Stimulated activated CD4-positive, alpha-beta T cell treated with anti-CD3 and anti-CD28 coated beads, TNF-alpha, amount 100 ng/mL, for 24 hours (primary cell): Measurements from ENCODE around the gene OBP2A.

Experiments used
- DNase-seq, 3 experiments: peaks; one replicate each; pipeline ENCODE4 v3.0.0-alpha.2; 2020; ENCODE audit warnings: low read depth in 3 of 3

The OBP2A gene

GRCh38 chr9:135596211-135596610 lies 50.3 kb downstream of the OBP2A start:
- DNase-seq, result no peak
